Skin epidermis (tissue), 12 donors: ENCODE data around the gene RAB28.
A peak's percentile ranks its signal among the peaks of the same experiment; 100 is the strongest.

ENCODE experiments used
- H3K27ac ChIP-seq, 21 experiments: fragments of 200-600 bp; sonication (generic) in 11 of 21; one replicate each; pipeline ENCODE4 v1.5.0; 2020; ENCODE audit warnings: mild to moderate bottlenecking in 3 of 21, inconsistent platforms in 2 of 21, moderate library complexity in 2 of 21
- H3K4me3 ChIP-seq, 7 experiments: fragments of 200-600 bp; sonication (generic) in 2 of 7; one replicate each; pipeline ENCODE4 v1.5.0; 2020; ENCODE audit warnings: inconsistent platforms in 2 of 7, mild to moderate bottlenecking in 2 of 7, moderate library complexity in 1 of 7

Gene RAB28

DNA sequence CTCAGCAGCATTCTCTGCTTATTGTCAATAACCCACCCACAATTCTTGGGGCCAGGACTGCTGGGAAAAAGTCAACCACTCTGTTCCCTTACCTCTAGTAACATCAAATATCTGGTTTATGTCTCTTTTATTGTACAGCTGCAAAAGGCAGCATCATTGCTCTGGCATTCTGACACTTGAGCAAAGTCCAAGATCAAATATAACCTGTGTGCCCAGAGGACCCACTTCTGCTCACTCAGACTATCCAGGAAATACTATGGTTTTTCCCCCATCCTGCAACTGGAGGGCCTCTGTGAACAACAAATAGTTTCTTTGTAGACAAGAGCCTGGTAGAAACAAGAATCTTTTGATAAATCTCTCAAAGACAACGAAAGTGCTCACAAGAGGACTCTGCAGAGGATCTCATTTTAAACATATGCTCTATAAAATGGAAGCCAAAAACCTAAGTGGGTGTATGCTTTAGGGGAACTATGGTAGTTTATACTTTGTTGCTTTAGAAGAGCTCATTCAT is 154.7 kb downstream of the RAB28 start:
- peak overlapping the region in 2 of 21 experiments; percentile 16 to 18 for H3K27ac ChIP-seq
- no peak overlapping the region for H3K4me3 ChIP-seq

DNA sequence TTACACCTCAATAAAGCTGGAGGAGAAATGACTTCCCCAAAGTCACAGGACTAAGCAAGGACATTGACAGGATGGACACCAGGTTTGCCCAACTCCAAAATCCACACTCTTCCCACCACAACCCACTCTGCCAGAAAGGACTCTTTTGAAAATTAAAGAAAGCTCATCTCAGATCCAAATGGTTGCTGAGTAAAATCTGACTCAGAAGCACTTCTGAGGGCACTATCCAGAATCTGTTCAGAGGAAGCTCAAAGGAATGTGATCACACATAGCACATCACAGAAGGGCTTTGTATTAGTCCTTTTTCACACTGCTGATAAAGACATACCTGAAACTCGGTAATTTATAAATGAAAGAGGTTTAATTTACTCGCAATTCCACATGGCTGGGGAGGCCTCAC is 155.5 kb downstream of the RAB28 start:
- Histone ChIP-seq H3K4me3 (no peak overlapping the region), H3K27ac (peak overlapping the region in 1 of 21 experiments; percentile 18)

DNA sequence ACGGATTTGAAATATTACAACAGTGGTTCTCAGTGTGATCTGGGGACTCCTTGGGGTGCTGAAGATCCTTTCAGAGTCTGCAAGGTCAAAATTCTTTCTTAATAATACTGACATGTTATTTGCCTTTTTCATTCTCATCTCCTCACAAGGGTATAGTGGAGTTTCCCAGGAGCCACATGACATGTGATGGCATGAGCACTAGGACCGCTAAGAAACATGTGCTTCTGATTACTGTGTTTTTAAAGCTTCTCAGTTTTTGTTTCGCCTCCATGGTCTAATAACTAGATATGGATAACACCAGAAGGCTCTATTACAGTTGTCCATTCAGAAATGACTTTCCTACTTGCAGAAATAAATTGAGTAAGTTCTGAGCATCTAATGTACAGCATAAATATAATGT is 156.1 kb downstream of the RAB28 start:
- no peak overlapping the region for H3K4me3 ChIP-seq
- peak overlapping the region in 2 of 21 experiments; percentile 11 to 29 for H3K27ac ChIP-seq

DNA sequence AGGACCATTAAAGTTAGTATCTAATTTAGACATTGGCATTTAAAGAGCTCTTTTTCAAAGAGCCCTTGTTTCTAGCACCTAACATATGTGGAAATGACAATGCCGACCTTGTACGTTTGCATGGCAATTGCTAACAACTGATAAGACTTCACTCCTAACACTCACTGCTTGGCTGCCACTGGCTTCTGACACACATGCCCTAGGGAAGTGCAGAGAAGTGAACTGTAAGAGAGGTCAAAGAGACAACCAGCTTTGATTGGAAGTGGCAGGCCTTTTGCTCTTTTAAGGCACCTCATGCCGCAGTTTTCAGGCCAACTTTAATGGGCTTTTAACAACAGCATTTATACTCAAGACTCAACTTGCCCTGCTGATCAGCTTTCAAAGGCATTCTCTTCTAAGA is 158.4 kb downstream of the RAB28 start:
- Histone ChIP-seq H3K4me3 (no peak overlapping the region), H3K27ac (no peak overlapping the region)

DNA sequence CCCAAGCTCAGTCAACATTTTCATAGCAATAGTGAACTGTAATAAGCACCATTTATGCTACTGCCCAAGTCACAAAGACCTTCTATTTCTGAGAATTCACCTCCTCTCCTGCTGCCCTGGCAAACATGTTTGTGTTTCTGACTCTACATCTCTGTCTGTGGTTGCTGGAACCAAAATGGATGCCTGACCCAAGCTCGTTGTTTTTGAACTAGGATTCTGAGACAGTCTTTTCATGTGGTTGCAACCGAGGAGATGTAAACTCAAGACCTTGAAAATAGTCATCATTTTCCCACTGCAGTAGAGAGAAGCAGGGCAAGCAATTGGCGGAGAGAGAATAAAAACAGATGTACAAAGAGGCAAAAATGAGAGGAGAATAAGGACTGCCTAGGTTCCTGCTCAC is 160.2 kb downstream of the RAB28 start:
- Histone ChIP-seq H3K4me3 (no peak overlapping the region), H3K27ac (no peak overlapping the region)

DNA sequence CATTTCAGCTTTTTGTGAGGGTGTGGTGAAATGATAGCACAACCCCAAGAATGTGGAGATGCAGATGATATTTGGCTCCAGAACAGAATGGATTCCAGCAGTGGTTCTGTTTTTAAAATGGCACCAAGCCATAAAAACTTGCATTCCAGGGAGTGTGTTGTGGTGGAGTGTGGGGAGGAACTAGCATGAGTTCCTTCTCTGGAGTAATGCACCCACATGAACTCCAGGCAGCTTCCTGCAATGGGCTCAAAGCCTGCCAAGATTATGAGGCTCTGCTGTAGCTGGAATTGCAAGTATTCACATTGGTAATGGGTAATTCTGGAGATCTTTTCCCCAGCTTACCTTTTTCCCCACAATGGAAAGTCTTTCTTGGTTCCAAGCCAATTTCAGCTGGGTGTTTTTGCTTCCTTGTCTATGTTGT is 161.4 kb downstream of the RAB28 start:
- H3K27ac ChIP-seq: no peak overlapping the region
- H3K4me3 ChIP-seq: no peak overlapping the region
